NCI-H526 treated with DMSO at 0.1 percent for 48 hours (cell line): ENCODE results near the gene JARID2.

Source experiments
- DNase-seq: peaks from one replicate; lab custom pipeline; 2025; lab: John Stamatoyannopoulos, UW

Gene JARID2

DNA sequence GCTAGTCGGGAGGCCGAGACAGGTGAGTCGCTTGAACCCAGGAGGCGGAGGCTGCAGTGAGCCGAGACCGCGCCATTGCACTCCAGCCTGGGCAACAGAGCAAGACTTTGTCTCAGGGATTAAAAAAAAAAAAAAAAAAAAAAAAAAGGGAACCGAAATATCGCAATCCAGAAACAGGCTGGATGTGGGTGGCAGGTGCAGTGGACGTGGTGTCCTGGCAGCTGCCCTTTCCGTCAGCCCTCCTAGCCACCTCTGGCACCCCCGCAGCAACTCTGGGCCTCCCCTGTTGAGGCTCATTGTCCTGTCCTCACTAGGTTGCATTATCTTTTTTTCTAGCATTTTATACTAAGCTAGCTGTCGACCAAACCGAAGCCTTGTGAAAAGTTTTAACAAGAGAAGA is 303.5 kb downstream of the JARID2 start:
- no peak for DNase-seq

DNA sequence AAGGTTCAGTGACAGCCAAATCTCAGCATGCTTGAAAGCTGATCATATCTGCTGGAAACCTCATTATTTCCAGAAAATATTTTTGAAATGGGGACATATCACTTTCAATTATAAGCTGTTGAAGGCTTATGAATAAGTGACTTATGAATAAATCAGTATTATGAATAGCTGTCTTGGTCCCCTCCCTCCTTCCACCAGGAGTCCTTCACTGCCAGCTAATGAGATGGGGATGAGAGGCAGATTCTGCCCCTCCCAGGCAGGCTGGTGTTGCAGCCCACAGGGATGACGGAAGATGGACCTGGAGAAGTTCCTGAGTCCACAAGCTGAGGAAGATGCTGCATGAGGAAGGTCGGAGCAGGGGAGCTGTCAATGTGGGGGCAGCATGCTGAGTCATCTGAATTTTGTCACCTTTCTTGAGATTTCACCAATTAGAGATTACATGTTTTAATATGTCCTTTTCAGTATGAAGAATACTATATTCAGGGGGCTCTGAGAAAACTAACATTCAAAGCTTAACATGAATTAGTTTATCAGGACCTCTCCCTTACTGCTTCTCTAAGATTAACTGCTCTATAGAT is 304.8 kb downstream of the JARID2 start:
- no peak for DNase-seq

DNA sequence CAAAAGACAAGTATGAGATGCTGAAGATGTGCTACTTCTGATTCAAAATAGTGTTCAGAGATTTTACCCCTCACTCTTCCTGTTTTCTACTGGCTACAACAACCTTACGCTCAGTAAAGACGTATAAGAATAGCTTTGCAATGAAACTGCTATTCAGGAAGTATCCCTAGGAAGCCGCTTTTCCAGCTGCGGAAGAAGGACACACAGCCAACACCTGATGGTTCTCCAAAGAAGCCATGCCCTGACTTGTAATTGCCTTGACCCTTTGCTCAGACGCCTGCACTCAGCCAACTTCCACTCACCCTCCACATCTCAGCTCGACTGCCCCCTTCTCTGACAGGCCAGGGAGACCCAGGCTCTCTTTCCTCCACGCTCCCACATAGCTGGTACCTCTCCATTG is 305.4 kb downstream of the JARID2 start:
- no peak for DNase-seq

DNA sequence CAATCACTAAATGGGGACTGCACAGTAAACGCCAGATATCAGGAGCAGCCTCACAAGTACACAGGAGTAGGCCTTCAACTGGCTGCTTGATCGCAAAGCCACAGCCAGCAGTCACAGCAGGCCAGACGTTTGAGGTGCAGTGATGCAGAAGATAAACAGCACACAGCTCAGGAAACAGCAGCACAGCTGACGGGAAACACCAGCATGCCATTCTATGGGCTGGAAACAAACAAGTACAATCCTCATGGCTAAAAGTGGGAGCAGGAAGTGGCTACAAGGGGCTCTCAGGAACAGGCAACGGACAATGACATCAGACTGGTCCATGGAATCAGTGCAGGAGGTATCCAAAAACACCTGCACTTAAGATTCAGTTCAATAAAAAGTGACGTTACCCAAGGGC is 305.9 kb downstream of the JARID2 start:
- no peak for DNase-seq

DNA sequence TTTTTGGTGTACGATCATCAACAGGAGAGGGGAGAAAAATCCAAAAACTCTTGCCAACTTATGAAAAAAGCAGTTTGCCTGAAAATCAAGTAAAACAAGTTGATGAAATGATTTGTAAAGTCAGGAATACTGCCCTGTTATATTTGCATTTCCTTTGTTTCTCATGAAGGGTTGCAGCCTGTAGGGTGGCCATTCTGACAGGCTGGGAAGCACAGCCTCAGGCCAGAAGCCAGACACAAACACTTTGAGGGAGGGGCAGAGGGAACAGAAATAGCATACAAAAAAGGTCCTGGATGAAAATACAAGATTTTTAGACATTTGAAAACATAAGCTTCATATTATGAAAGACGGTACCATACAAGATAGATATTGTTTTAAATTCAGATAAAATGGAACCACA is 307.2 kb downstream of the JARID2 start:
- no peak for DNase-seq

DNA sequence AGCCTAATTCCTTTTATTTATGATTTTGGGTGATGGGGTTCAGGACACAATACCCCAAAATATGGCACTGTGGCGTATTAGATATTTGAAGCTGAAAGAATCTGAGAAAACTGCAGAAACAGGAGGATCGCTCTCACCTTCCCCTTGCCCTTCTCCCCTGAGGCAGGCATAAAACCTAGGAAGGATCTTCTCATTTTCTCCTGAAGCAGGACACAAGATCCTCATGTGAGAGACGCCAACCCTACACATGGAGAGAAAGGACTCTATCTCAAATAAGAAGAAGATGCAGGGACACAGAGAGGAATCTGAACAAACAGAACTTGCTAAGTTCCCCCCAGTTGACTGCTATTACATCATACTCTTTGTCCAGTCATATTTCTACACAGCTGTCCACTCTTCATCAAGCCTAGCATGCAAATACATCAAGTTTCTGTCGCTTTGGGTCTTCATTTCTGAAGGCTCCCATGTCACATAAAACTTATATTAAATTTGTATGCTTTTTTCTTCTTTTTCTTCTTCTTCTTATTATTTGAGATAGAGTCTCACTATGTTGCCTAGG is 307.9 kb downstream of the JARID2 start:
- no peak for DNase-seq

DNA sequence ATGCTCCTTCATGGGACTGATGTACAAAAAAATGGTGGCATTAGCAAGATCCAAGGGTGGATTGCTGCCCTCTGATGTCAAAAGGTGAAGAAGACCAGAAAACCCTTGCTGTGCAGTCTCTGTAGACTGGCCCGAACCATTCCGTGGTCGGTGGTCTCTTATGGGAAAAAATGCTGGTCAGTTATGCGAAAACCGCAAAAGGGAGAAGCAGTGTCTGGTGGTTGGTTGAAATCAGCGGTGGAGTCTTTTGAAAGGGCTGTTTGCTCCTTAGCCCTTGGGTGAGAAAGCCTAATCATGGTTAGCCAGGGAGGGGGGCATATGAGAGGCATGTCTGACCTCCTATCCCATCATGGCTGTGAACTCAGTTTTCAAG is 308.8 kb downstream of the JARID2 start:
- DNase-seq: no peak

DNA sequence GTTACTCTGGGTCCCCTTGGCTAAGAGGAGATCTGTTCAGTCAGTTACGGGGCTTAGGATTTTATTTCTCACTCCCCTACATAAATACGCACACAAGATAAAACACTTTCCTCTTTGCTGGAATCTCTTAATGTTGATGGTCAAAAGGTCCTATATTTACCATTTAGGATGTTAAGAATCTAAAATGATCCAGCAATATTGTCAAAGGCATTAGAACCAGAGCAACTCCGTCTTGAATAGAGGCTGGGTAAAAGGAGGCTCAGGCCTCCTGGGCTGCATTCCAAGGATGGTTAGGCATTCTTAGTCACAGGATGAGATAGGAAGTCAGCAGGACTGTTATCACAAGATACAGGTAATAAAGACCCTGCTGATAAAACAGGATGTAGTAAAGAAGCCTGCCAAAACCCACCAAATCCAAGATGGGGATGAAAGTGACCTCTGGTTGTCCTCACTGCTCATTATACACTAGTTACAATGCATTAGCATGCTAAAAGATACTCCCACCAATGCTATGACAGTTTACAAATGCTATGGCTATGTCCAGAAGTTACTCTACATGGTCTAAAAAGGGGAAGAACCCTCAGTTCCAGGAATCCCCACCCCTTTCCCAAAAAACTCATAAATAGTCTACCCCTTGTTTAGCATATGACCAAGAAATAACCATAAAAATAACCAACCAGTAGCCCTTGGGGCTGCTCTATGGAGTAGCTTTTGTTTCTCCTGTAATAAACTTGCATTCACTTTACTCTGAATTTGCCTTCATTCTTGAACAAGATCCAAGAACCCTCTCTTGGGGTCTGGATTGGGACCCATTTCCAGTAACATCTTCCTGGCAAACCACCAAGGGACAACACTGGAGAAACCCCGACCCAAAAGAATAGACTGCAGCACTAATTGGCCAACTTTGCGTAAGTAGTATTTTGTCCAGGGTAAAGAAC is 309.5 kb downstream of the JARID2 start:
- DNase-seq: no peak

DNA sequence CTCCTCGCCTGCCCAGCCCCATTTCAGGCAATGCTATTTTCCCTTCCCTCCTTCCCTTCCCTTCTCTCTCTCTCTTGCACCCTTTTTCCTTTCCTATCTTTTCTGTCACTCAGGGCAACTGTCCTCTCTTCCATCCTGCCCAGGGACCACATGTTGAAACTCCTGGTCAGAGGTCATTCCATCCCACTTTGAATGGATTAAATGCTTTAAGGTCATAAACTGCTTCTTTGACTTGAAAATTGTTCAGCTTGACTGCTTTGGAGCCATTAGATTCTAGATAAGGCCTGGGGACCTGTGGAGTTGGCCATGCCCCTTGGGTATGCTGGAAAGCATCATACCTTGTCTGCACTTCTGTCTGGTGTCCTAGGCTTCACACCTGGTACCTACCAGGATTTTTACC is 310.8 kb downstream of the JARID2 start:
- no peak for DNase-seq

DNA sequence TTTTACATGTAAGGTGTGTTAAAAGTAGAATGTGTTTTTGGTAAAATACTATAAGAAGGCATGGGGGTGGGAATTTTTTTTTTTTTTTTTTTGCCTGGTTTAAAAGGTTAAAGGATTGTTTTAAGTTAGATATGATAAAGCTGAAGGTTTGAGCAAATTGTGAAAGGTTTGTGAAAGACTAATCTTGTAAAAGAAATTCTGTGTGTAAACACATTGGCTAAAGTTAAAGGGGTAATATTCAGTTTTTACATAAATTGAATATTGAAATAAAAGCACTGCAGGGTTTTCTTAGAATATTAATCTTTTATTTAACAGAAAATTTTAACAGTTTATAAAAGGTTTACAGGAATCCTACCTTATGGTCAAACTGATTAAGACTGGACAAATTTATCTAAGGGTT is 311.3 kb downstream of the JARID2 start:
- DNase-seq: no peak

DNA sequence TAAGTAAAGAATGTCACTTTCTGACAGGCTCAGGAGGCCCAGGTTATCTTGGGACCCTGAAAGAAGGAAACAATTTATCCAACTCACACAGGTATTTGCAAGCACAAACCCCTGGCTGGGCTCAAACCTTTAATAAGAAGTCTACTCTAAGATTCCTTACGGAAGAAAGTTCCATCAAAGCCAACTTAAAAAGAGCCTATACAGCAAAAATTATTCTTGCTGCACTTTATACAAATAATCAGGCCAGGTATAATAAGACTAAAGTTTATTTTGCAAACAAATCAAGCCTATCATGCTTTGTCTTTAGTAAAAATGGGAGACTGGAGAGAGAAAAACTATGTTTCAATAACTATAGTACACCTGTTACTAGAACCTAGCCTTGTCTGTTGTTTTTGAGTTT is 314.8 kb downstream of the JARID2 start:
- DNase-seq: no peak

DNA sequence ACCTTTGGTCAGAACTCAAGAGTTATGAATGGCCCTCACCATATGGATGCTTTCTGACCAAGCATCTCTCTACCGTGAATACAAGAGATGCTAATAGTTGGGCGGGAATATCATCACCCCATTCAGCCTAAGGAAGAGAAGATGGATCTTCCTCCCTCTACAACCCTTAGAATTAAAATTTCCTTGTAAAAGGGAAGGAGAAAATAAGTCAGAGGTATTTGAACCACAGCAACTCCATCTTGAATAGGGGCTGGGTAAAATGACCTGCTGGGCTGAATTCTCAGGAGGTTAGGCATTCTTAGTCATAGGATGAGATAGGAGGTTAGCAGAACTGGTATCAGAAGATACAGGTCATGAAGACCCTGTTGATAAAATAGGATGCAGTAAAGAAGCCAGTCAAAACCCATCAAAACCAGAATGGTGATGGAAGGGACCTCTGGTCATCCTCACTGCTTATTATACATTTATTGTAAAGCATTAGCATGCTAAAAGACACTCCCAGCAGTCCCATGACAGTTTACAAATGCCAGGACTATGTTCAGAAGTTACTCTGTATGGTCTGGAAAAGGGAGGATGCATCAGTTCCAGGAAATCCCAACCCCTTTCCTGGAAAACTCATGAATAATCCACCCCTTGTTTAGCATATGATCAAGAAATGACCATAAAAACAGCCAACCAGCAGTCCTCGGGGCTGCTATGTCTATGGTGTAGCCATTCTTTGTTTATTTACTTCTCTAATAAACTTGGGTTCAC is 315.8 kb downstream of the JARID2 start:
- DNase-seq: no peak

DNA sequence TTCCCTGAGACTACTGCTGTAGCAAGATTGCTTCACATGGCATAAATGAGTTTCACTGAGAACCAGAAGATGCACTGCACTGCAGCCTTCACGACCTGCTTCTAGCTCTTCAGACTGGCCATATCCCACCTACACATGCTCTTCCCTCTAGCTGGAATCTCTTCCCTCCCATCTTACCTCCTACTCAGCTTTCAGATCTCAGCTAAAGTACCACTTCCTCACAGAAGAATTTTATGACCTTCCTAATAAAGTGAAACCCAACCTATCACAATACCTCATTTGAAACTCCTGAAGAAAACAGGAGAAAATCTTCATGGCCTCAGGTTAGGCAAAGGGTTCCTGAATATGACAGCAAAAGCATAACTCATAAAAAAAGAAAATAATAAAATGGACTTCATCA is 317.1 kb downstream of the JARID2 start:
- no peak for DNase-seq

DNA sequence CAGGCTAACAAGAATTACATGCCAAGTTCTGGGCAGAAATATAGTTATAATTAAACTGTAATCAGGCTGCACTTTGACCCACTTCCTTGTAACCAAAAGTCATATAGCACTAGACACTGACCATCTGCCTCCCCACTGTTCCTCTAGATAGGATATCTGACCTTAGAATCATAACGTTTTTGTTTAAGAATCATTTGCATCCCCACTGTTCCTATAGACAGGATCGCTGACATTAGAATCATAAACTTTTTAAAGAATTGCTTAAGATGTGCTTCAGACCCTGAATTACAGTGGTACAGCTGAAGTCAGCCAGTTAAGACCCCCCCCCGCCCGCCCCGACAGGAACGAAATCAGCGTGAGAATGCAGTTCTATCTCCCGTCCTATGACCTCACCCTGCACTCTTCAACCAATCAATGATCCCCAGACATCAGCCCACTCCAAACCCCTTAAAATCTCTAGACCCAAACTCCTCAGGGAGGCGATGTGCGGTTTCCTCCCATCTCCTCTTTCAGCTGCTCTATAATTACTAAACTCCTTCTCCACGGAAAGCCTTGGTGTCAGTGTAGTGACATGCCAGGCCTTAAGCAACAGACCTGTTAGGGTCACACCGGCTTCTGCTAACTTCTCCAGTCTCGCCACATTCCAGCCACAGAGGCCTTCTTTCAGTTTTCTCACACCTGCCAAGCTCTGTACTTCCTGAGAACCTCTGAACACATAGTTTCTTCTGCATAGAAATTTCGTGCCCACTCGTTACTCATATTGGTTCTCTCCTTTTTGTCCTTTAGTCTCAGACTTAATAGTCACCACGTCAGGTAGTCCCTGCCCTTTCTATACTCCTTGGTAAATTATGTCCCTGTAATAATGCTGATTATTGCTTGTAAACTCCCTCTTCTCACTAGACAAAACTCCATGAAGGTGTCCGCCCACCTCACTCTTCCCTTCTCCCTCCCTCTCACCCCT is 323.4 kb downstream of the JARID2 start:
- no peak for DNase-seq

DNA sequence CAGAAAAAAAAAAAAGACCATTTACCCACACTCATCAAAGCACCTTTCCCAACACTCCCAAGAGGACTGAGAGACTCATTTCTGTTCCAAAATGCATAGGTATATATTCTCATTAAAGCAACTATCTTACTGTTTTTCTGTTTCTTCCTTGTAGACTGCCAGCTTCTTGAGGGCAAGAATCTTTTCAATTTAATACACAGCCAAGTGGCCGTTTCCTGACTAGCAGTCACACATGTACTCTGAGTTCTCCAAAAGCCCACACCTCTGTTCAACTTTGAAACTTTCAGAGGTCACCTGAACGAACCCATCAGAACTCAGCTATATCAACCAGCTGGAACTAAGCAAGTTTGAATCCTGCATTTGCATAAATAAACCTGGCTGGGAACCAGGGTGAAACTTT is 324.3 kb downstream of the JARID2 start:
- peak; percentile 12 for DNase-seq
